Suppressor macrophage treated with lipopolysaccharide for 1 hour (primary cell): ENCODE measurements around the gene CDH4.
"Not testable (repeated sequence)": the region's sequence is repeated elsewhere in the genome, so short reads cannot be mapped to it uniquely, and the experiment has no call there.

Experiments used
- DNase-seq, 3 donors: peaks; one replicate each; pipeline ENCODE4 v3.0.0-alpha.2; 2020 to 2022

CDH4 gene

DNA sequence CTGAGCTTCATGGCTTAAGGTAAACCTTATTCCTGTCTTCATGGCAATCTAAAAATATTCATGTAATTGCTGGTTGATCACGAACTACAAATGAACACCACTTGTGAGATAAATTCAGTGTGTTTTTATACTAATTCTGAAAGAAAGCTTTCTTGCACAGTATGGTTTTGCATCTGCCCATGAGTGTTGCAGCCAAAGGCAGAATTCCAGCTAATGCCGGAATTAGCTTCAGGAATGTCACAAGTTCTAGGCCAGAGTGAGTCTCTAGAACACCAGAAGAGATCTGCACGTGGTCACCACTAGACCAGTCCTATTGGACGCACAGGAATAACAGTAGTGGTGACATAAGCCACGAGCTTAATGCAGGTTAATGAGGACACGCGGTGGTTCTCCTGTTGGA is 223.7 kb downstream of the CDH4 start:
- DNase-seq = no peak

DNA sequence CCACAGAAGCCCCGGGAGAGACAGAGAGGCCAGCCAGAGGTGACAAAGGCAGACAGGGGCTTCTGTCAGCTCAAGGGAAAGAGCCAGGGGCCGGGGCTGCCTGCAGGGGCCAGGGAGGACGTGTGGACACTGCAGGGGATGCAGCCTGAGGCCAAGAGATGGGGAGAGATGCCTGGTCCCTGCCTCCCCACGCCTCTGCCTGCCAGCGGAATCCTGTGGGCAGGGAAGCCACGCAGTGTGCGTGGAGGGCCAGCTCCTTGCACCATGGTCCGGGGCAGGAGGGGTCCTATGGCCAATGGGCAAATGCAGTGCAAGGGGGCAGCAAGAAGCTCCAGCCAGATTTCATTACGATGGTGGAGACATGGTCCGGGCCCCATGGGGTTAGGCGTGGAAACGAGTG is 224.9 kb downstream of the CDH4 start:
- DNase-seq = no peak

DNA sequence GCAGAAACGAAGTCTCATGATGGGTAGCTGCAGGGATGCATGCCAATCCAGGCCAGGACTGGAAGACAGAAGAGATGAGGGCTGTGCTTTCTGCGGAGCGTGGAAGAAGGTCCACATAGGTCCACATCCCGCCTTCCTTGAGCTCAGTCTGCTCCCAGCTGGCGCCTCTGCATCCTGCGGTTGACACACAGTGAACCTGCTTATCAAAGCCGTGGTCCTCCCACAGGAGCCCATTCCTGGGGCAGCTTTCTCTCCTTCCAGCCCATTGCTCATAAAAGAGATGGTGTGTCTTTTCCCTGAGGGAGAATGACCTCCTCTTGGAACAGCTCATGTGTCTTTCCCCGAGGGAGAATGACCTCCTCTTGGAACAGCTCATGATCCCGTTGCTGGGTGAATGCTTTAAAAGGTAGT is 225.4 kb downstream of the CDH4 start:
- DNase-seq = no peak

DNA sequence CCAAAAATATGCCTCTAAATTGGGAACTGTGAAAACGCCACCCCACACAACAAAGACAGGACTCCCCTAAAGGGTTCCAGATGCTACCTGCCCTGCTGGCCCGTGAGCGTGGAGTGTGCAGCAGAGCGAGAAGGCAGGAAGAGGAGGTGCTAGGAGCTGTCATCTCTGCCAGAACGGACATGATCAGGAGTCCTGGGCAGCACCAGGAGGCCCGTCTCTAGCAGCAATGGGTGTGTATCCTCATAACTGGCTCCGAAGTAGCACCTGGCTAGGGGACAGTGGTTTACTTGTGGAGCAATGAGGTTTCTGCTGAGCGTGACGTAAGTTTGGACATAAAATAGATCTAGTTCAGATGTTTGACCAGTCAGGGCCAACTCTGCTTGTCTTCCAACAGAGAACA is 226.0 kb downstream of the CDH4 start:
- DNase-seq = no peak

DNA sequence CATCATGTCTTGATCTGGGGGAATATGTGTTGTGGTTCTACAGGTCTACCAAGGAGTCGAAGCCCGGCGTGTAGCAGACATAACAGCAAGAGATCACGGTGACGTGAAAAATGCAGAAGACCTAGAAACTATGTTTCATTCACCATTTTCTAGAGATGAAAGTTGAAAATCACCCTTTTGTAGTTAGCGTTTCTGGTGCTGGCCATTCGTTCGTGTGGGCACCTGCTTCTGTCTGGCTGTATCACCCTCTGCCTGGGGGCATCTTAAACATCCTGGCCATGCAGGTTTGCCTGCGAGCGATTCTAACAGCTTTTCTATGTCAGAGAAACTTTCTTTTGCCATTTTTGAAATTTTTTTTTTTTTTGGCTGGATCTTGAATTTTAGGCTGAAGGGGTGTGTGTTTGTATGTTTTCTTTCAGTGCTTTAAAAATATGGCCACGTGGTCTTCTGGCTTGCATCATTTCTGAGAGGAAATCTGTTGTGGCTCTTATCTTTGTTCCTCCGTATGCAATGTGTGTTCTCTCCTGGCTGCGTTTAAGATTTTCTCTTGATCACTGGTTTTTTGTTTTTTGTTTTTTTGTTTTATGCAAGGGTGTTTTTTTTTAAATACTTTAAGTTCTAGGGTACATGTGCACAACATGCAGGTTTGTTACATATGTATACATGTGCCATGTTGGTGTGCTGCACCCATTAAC is 226.7 kb downstream of the CDH4 start:
- DNase-seq = no peak

DNA sequence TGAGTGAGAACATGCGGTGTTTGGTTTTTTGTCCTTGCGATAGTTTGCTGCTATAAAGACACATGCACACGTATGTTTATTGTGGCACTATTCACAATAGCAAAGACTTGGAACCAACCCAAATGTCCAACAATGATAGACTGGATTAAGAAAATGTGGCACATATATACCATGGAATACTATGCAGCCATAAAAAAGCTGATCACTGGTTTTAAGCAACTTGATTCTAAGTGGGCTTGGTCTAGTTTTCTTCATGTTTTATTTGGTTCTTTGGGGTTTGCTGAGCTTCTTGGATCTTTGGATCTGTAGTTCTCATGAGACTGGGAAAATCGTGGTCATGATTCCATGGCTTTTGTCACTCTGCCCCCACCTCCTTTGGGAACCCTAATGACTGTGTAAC is 227.4 kb downstream of the CDH4 start:
- DNase-seq = not testable (repeated sequence)

DNA sequence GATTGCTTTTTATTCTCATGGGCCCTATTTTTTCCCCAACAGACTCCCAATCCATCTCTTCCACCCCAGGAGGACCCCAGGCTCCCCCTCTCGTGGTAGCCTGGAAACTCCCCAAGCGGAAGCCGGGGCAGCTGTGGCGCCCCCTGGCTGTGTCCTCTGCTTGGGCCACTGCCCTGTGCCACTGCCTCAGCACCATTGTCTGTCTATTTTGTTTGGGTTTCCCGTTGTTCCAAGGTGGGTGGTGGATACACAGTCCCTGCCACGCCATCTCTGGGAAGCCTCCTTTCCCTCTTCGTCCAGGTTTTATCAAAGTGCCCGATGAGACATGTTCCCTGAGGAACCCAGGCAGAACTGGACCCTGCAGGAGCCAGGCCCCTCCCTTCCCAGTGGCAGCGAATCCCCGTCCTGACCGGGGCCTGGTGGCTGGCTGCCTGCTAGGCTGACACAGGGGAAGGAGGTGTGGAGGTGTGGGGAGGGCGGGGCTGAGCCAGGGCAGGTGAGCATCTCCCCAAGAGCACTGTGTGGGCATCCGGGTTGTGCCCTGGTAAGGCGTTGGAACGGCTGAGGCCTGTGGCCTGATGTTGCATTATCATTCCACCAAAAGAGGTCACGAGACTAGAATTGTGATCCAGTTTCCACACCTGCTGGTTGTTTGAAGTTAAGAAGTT is 228.2 kb downstream of the CDH4 start:
- no peak for DNase-seq

DNA sequence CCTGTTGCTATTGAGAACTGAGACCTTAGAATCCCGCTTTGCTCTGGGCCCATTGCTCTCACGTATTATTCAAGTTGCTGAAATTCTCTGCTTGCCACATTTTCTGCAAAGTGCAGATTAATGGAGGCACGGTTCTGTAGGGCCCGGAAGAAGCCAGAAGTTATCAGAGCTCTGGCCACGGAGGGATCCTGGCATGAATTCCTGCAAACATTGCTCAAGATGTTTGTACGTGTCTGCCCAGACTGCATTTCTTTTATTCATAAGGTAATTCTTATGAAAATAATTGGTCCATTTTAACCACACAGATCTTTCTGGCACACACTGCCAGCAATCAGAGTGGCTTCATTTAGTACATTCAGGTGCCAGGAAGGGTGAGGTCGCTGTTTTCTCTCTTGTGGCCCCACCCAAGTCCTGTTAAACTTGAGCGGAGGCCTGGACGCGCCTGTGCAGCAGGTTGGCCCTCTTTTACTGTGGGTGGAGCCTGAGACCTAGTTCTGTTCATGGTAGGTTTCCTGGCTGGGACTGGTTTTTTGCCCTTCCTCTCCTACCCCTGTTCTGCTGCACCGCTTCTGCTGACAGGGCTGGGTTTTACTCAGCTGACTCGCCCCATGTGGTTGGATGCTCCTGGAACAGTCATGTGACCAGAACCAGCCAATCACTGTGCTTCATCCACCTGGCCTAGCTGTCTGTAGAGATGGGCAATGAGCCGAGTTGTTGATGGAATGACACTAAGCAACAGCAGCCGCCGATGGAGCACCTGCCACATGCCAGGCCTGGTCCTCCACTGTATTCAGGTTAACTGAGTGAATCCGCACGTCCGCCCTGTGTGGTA is 230.2 kb downstream of the CDH4 start:
- no peak for DNase-seq

DNA sequence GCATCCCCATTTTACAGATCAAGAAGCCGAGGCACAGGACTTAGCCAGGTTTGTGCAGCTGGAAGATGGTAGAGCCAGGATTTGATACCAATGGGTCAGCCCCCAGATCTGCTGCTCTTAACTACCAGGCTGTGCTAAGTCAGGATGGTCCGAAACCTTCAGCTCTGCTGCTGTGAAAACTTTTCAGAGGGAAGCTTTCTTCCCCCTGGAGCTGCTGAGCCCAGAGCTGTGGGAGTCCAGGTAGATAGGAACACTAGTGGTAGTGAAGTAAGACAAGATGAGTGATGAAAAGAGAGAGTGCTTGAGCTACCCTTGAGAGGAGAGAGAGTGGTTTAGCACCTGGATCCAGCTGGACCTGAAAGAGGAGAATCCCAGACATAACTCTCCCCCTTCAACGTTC is 230.8 kb downstream of the CDH4 start:
- no peak for DNase-seq

DNA sequence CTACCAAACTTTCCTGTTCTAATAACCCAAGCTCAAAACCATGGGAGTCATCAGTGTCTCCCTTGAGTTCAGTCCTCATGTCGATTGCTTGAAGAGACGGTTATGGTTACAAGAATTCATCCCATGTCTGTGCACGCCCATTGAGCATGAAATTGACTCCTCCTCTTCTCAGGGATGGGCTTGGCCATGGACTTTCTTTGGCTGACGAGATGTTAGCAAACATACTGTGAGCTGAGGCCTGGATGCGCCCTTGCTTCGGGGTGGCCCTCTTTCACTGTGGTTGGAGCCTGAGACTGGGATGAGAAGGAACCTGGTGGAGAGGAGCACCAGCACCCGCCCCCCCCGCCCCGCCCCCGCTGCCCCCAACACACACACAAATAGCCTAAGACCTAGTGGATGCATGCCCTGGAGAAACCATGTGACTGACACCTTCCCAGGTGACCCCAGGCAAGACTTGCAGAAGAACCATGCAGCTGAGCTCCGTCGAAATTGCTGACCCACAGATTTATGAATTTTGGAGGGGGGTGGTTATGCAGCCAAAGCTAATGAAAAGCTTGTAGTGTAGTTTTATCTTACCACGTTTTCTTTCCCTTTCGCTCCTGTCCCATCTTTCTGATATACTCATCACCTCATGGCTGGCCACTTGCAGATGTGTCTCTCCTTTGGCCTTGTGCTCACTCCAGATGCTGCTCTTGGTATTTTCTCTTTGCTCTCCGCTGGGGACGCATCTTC is 231.4 kb downstream of the CDH4 start:
- no peak for DNase-seq

DNA sequence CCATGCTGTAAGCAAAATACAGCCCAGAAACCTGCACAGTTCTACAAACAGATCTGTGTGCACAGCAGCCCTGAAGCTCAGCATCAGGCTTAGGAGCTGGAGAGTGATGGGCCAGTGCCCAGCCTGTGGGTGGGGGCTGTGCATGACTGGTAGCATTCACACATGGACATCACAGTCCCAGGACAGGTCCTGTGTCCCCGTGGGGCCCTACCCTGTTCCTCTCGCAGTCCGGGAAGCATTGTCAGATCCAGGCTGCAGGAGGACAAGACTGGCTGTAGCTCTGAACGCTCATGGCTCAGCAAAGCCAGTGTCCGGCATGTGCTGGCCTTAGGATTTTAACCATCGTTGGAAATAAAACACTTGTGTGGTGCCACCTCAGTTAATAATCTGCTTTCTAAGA is 234.1 kb downstream of the CDH4 start:
- DNase-seq = no peak

DNA sequence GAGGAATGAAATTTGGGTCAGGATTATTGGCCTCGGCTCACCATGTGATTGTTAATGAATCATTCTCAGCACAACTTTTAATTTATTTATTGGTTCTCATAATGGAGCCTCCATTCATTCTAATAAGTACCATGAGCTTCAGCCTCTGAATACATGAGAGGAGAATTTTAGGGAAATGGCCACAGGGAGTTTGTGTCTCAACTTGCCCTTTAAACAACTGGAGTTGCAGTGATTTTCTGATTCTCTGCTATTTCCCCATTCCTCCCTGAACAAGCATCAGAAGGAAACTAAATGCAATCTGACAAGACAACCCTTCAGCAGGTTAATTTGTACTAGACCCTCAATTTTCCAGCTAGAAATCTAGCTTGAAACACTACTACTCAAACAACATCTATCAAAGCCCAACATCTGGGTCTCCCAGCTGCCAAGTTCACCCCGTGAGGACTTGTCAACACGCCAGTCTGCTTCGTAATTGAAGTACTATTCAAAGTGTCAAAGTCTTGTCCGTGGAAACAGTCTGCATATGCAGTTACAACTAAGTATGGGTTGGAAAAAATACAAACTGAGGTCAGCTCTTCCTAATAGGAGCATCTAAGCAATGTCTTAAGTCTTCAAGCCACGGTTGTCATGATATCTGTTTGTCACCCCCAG is 235.4 kb downstream of the CDH4 start:
- DNase-seq = no peak

DNA sequence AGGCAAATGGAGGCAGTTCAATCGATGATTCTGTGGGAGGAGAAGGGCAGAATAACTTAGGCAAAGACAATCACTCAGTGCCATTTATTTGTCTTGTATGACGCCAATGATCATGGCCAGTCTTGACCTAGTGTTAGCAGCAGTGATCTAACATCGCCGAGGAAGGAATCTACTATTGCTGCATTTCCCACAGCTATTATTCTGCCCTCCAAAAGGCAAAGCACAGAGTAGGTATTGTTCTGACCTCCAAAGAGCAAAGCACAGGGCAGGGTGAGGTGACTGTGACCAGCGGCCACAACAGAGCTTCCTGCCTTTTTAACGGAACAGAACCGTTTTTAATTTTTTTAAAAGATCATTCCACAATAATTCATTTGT is 235.9 kb downstream of the CDH4 start:
- DNase-seq = no peak

DNA sequence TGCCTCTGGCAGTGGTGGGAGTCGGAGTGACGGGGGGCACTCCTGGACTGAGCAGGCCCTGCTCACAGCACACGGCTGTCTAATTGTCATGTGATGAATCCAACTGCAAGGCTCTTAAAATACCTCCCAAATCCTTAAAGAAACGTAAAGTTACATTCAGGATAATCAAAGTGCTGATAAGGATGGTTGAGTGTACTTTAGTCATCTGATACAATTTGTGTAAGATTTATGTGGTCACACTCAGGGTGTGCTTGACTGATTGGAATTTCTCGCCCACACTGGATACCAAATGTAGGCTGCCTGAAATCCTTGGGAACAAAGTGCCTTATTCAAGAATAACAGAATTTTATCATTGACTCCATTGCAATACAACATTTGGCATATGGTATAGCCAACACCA is 238.7 kb downstream of the CDH4 start:
- no peak for DNase-seq

DNA sequence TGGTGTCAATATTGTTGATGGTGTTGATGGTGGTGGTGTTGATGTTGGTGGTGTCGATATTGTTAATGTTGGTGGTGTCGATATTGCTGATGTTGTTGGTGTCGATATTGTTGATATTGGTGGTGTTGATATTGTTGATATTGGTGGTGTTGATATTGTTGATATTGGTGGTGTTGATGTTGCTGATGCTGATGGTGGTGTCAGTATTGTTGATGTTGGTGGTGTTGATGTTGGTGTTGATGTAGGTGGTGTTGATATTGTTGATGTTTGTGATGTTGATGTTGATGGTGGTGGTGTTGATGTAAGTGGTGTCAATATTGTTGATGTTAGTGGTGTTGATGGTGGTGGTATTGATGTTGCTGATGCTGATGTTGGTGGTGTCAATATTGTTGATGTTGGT is 240.0 kb downstream of the CDH4 start:
- DNase-seq = no peak

DNA sequence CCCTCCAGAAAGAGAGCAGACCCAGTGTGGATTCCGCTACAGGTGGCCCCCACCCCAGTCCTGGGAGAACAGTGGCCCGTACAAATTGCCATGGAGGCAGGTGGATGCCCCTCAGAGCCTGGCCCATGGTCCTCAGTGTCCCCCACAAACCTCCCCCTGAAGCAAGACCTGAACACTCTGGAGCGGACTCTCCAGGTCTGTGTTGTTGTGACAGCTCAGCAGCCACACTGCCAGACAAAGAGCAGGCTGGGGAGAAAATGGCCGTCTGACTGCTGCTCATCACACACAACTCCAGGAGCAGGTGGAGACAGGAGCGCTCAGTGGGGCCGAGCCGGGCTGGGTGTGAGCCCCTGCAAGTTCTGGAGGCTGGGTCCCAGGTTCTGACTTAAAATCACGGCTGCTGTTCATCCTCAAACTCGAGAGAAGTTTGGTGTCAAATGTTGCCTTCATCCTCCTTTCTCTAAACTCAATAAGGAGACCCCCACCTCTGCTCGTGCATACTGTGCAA is 241.8 kb downstream of the CDH4 start:
- no peak for DNase-seq

DNA sequence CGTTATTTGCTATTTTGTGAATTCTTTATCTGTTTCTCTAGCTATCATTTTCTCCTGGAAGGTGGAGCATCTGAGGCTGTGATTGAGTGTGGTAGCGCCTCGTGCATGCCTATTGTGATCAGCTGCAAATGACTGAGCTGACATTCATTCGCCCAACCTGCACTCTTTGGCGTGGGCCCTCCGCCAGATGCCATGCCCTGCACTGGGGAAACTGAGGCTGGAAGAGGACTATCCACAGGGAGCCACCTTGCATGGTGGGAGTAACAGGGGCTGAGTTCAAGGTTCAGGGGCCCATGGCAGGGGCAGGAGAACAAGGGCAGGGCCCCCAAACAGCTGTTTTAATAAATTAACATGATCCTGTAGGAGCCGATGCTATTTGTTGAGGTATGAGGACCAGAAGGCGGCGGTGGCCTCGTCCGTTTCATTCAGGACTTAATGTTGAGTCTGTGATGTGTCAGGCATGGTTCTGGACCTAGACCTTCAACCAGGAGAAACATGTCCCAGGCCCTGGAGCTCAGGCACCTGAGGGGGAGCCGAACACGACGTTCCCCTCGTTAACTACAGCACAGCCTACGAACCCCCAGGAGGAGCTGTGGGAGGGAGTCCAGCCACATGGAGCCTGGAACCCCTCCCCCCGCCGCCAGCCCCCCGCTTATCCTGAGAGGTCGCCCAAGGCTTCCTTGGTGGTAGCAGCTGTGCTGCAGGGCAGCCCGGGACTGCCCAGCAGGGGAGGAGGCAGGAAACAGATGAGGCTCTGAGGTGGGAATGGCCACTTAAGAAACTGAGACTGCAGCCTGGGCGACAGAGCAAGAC is 242.9 kb downstream of the CDH4 start:
- DNase-seq = no peak

DNA sequence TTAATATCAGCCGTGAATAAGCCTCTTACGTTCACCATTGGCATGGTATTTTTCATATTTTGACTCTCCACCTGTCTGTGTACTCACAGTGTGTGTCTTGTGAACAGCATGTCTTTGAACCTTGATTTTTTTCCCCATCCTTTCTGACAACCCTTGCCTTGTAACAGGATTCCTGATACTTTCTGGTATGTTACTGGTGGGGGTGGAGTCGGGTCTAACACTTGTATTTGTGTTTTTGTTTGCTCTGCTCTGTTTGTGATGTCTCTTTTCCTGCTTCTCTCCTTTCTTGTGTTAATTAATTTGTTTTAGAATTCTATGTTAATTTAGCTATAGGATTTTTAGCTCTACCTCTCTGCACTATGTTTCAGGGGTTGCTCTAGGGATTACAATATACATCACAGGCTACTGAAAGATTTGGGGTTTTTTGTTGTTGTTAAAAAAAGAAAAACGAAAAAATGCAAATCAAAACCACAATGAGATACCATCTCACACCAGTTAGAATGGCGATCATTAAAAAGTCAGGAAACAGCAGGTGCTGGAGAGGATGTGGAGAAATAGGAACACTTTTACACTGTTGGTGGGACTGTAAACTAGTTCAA is 245.1 kb downstream of the CDH4 start:
- no peak for DNase-seq

DNA sequence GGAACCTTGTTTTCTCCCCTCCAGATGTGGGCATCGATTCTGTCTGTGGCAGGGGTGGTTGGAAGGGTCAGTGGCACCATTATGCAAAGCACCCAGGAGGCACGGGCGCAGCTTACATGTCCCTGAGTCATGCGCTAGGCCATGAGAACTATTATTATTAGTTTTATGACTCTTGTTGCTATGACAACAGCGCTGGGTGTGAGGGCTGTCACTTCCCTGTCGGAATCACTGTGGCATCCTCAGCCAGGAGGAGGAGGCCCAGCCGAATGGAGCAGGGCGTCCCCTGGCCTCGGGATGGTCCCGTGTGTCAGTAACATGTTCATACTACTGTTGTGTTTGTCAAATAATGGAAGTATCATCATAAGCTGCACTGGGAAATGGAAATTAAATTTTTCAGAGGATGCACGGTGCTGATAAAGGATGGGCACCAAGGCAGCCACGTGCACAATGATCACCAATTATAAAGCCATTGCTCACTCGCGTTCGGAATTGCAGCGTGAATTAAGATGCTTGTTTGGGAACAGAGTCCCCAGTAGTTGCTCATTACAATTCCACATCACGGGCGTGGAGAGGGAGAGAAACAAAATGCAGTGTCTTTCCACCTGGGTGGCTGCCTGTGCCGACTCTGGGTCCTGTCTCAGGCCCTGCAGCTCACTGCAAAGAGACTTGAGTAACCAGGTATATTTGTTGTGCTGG is 247.9 kb downstream of the CDH4 start:
- no peak for DNase-seq

DNA sequence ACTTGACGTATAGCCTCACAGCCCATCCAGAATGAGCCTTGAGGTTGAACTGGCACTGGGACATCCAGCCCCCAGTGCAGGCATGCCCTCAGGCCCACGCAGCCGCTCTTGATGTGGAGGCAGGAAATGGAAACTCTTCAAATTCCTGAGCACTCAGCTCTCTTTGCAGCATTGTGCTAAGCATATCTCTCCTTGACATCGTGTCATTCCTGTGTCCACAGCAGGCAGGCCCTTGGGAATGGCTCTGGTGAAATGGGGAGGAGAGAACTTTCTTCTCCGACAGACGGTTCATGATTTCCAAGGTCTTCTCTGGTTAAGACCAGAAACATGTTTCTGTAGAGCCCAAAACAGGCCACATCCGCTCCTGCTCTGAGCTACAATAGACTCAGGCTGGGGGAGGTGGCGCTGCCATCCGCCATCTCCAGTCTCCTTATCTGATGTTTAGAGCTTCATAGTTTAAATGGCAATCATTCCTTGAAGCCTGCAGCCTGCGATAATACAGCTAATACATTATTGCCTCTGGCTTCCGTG is 248.8 kb downstream of the CDH4 start:
- DNase-seq = no peak
